ENCODE measurements around the gene EPB41L4A.

The EPB41L4A gene

DNA sequence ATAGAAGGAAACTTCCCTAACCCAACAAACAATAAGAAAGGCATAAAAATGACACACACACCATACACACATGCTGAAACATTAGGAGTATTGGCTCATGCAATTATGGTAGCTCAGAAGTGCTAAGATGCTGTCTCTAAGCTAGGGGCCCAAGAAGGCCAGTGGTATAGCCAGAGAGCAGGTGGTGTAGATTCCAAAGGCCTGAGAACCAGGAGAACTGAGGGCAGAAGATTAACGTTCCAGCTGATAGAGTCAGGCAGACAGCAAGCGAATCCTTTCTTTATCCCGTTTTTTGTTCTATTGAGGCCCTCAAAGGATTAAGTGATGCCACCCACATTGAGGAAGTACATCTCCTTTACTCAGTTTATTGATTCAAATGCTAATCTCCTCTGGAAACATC lies 262.9 kb downstream of the EPB41L4A start:
- no peak for DNase-seq (ENCODE audit: low read depth in 2 of 2)

DNA sequence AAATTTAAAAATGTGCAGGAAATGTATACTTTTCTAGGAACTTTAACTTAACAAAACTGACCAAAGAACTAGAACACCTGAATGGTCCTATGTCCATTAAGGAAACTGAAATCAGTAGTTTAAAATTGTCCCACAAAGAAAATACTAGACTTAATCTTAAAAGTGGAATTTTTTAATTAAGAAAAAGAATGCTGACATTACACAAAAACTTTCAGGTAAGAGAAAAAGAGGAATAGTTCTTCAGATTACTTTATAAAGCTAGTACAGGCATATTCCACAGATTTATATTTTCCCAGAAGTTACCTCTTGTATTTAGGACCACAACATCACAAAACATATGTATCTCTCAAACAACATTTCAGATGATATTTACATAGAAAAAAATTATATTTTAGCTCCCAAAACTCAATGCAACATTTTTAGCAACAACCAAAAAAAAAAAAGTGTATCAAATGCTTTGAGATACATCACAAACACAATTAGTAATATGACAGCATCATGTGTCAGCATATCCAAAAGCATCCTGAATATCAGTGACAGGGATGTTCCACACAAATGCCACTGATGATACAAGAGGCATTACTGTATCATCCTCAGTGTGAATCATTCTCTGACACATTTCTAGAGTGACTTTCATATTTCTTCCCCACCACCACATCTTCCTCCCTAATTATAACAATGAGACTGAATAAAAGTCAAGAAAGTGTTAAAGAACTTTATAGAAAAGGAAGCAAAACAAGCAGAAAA lies 264.0 kb downstream of the EPB41L4A start:
- DNase-seq (ENCODE audit: low read depth in 2 of 2), result no peak

- DNase-seq (ENCODE audit: low read depth in 2 of 2), result no peak
These were observed 269.4 kb downstream of the EPB41L4A start for GRCh38 chr5:112149727-112150126.

DNA sequence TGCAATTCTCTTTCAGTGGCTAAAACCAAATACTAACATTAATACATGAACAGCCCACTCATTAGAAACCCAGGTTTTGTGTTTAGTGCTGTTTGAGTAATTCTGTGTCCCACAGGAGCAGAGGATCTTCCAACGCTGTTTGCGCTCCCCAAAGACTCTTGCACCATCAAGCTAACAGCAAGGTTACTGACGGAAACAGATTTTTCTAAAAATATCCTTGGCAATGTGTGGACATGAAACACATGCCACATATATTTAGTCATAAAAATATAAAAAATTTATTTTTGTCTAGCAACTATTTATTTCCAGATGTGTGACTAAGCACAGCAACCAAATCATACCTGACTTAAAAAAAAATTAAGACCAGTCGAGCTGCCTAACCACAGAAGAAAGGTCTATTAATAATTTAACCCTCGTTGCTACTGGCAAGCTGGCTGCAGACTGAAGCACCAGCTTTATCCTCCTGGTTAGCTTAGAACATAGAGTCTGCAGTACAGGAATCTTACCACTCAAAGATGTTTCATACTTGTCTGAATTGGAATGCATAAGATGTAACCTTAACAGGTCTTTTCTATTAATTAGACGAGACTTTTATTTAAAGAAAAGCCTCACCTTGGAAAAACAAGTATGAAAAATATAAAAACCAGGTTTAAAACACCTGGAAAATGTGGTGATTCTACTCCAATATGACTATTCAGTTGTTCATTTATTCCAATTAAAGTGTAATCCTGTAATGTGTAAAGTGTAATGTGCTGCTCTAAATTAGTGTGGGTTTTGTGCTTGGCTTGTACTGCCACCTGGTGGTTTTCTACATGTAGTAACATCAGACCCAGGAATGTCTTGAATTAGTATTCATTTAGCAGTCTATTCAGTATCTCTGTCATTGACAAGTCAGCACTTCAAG lies 272.5 kb downstream of the EPB41L4A start:
- DNase-seq (ENCODE audit: low read depth in 2 of 2), result peak; percentile 18 to 31

DNA sequence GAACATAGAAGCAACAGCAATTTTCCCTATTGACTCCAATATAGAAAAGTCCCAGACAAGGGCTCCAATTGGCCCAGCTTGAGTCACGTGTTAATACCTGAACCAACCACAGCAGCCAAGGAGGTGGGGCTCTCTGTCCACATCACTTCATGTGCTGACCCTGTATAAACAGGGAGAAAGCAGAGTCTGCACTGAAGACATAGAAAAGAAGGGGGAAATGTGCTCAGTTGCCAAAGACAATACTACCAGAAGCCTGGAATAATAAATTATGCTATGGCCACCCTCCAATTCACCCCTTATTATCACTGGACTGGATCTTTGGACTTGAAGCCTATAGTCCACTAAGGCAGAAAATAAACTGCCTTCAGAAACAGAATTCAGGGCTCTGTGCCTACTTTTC lies 275.4 kb downstream of the EPB41L4A start:
- no peak for DNase-seq (ENCODE audit: low read depth in 2 of 2)

DNA sequence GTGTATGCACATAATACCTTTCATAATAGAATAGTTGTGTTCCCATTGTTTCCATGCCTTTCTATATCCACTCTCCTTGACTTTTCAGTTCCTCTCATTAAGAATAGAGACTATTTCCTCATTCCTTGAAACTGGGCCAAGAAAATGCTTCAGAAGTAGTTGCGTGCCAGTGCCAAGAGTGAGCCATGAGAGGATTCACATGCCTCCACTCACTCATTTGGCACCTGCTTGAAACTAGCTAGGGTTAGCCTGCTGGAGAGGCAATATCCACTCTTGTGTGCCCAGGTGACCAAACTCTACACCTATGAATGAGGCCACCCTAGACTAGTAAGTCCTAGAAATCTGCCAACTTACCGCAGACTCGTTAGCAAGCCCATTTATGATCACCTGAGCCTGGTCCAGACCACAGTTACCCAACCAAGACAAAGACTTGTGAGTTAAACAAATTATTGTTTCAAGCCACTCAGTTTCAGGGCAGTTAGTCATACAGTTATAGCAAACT lies 276.3 kb downstream of the EPB41L4A start:
- DNase-seq (ENCODE audit: low read depth in 2 of 2), result no peak

DNA sequence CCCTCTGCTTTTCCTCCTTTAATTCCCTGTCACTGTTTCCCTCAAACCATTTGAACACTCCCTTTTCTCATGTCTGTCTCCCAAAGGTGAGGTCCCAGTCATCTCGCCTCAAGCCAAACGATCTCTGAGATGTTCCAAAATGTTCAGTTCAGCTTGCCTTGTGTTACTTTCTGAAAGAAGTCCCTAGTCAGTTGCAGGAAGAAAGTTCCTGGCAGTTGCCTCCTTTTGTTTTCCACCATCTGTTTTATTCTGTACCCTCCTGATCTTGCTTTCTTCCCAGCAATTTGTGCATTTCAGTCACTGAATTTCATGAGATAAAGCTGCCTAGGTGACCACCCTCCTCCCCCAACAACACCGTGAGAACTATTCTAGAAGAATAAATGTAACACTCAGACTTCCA lies 277.5 kb downstream of the EPB41L4A start:
- no peak for DNase-seq (ENCODE audit: low read depth in 2 of 2)

DNA sequence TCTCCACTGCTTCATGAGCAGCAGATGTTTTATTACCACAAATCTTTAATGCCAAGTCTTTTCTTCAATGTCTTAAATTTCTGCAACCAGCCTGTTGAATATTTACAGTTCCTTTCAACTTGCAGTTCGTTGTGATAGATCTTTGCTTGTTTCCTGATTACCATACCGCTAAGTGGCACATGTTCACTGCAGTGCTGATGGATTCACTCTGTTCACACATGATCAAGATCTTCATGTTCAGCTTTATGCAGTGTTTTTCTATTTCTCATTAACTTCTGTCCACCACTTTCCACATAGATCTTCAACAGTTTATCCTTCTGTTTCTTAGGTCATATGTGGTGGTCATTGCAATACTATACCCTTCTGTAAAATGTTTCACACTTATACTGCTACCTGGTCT lies 280.6 kb downstream of the EPB41L4A start:
- no peak for DNase-seq (ENCODE audit: low read depth in 2 of 2)

- DNase-seq (ENCODE audit: low read depth in 2 of 2), result no peak
These were observed 282.3 kb downstream of the EPB41L4A start for GRCh38 chr5:112136773-112137172.

DNA sequence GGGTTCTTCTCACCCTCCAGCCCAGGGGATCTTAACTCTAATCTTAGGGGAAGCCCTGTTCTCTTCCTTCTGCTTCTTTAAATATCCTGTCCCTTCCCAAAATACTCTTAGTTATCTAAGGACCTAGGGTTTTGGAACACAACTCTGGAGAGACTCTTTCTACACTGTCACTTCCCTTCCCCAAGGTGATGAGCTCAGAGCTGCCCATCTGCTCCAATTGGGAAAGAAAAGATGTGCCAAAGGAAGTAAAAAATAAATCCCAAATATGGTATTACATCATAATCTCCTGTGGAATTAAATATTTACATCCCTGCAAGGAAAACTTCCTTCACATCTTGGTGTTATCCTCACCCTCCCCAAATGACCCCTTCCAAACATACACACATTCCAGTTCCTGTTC lies 291.2 kb downstream of the EPB41L4A start:
- no peak for DNase-seq (ENCODE audit: low read depth in 2 of 2)

DNA sequence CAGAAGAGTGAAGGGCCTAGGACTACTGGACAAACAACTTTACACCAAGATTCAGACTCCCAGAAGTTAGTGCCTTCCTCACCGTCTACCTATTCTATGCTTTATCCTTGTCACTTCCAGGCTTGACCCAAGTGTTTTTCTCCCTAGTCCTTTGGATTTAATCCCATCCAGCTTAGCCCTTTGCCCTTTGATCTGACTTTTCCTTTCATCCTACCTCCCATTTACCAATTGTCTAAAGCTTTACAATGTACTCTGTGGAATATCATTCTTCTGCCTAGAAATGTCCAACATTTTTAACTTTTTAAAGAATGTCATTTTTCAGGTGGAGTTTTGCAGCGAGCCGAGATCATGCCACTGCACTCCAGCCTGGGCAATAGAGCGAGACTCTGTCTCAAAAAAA lies 292.1 kb downstream of the EPB41L4A start:
- DNase-seq (ENCODE audit: low read depth in 2 of 2), result no peak

DNA sequence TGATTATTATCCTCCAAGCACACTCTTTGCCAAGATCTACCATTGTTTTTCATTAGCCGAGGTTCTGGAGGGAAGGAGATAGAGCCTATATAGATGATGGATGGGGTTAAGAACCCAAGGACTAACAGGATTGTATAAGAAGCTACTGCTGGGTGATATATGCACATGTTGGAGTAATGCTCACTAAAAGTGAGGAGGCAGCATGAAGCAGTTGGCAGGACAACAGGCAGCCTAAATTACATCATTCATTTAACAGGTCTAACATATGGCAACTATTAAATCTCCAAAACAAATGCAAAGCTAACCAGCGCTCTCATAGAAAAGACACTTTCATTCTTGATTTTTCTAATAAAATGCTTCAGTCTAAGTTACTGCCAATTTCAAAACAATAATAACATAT lies 293.2 kb downstream of the EPB41L4A start:
- DNase-seq (ENCODE audit: low read depth in 2 of 2), result no peak

GRCh38 chr5:112124788-112125187 lies 294.3 kb downstream of the EPB41L4A start:
- no peak for DNase-seq (ENCODE audit: low read depth in 2 of 2)

DNA sequence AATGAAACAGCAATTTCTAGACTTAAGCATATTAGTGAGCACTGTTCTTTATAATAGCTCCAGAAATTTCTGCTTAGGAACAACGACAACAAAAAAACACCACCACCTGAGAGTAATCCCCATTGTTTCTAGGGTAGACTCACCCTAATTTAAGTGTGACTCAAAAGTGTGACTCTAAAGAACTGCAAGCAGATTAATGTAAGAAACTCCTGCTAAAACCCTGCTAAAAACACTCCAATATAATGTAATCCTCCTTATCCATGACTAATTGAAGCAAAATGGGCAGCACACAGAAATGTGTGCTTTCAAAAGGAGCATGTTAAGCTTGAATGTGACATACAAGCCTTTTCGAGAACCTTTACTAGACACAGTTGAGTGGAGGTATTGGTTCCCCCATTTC lies 296.0 kb downstream of the EPB41L4A start:
- no peak for DNase-seq (ENCODE audit: low read depth in 2 of 2)

- no peak for DNase-seq (ENCODE audit: low read depth in 2 of 2)
These were observed 296.7 kb downstream of the EPB41L4A start for GRCh38 chr5:112122353-112122752.

DNA sequence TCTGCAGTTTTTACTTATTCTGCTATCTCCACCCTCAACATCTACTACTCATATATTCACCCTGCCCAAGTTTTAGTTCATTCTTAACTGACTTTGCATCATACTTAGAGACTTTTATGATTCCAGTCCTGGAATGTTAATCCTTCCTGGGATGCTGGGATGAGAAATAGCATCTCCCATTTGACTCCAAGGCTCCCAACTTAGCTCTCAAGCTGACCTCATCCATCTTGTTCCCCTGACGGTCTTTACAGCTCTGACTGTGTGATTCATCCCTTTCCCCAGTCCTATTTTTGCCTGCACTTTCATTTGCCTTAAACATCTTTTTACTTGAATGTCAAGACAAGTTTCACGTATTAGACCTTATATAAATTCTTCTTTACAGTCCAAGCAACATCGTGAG lies 297.8 kb downstream of the EPB41L4A start:
- no peak for DNase-seq (ENCODE audit: low read depth in 2 of 2)

GRCh38 chr5:112119969-112120368 lies 299.1 kb downstream of the EPB41L4A start:
- no peak for DNase-seq (ENCODE audit: low read depth in 2 of 2)

- DNase-seq (ENCODE audit: low read depth in 2 of 2), result no peak
These were observed 299.6 kb downstream of the EPB41L4A start for GRCh38 chr5:112119508-112119907.

DNA sequence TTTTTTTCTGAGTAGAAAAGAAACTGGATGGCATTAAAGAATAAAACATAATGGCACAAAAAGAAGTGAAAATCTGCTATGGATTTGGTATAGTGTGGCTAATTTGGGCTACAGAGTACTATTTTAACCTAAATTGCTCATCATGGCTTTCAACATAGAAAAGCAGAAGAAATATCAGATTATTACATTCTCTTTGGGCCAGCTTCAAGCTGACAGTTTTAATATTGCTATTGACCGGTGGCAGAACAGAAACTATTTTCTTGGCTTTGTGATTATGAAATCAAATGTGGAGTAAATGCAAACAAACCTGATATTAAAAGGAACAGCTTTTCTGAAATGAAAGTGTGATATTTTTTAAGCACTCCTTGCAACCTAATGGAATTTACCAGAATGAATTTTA lies 301.5 kb downstream of the EPB41L4A start:
- no peak for DNase-seq (ENCODE audit: low read depth in 2 of 2)

- DNase-seq (ENCODE audit: low read depth in 2 of 2), result no peak
These were observed 302.7 kb downstream of the EPB41L4A start for GRCh38 chr5:112116371-112116770.

DNA sequence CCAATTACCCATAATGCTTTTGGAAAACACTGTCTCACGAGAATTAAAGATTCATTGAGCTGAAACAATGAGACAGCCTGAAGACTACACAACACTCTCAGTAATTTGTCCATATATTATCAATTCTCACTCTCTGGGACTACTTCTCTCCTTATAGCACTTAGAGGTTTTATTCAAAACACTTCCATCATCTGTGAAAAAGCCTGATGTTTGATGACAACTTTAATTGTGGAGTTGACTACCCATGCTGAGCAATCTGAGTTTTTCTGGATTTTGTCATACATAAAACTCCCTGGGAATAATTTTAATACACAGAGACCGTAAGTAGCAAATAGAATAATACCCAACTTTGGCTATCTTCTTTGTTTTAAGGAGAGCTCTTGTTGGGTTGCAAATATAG lies 305.5 kb downstream of the EPB41L4A start:
- DNase-seq (ENCODE audit: low read depth in 2 of 2), result no peak
